ENCODE results near the gene SEMA3B.

GRCh38 chr3:50275996-50276761, 7.2 kb downstream of the SEMA3B start:
- no peak for TF ChIP-seq POLR2A (IDR thresholded peaks at IDR 0.05; ENCODE audit: low read depth, low read length)
- no peak for TF ChIP-seq POLR2AphosphoS5 (IDR thresholded peaks at IDR 0.05; ENCODE audit: low read depth, low read length)
- TF ChIP-seq SPI1 (IDR thresholded peaks at IDR 0.05; ENCODE audit: low read depth, low read length), result no peak
- TF ChIP-seq TAF1 (IDR thresholded peaks at IDR 0.05; ENCODE audit: low read depth, low read length), result no peak
- no peak for TF ChIP-seq POU2F2 (IDR thresholded peaks at IDR 0.05; ENCODE audit: low read depth, low read length)
